GM10266 (cell line): ENCODE results near the gene UACA.

Experiments used
- DNase-seq: peaks from one replicate; pipeline ENCODE4 v3.0.0; 2012; ENCODE audit errors: extremely low spot score
- CTCF ChIP-seq: IDR thresholded peaks from 2 replicates; pipeline ENCODE4 v1.5.1; 2012; ENCODE audit warnings: mild to moderate bottlenecking, low read depth; ENCODE audit not compliant: control insufficient read depth, insufficient read depth; ENCODE audit errors: missing control alignments

Gene UACA

GRCh38 chr15:70698836-70699390 is 64.4 kb downstream of the UACA start:
- no peak for DNase-seq
- TF ChIP-seq CTCF: no peak

GRCh38 chr15:70698426-70698825 is 64.9 kb downstream of the UACA start:
- TF ChIP-seq CTCF: no peak
- DNase-seq: no peak

GRCh38 chr15:70690491-70691276 is 72.7 kb downstream of the UACA start:
- TF ChIP-seq CTCF: no peak
- no peak for DNase-seq

GRCh38 chr15:70690021-70690420 is 73.3 kb downstream of the UACA start:
- DNase-seq: no peak
- no peak for TF ChIP-seq CTCF

GRCh38 chr15:70687482-70687881 is 75.9 kb downstream of the UACA start:
- DNase-seq: no peak
- TF ChIP-seq CTCF: no peak

- DNase-seq: no peak
- no peak for TF ChIP-seq CTCF
These were observed 82.5 kb downstream of the UACA start for GRCh38 chr15:70680817-70681216.

- TF ChIP-seq CTCF: no peak
These were observed 83.5 kb downstream of the UACA start for GRCh38 chr15:70679919-70680231.

More at GRCh38 chr15:70679919-70680231, 83.5 kb downstream of the UACA start:
- DNase-seq: no peak
